OCI-LY3 (cell line): ENCODE measurements around the gene ARHGAP9.
A peak's percentile ranks its signal among the peaks of the same experiment; 100 is the strongest.
"Not testable (repeated sequence)": the region's sequence is repeated elsewhere in the genome, so short reads cannot be mapped to it uniquely, and the experiment has no call there.

Experiments used
- H2AFZ ChIP-seq: fragments of 200-600, 300-600 bp; shearing (Covaris generic); 2 replicates; pipeline ENCODE4 v1.6.0; 2014; ENCODE audit warnings: antibody characterized with exemption, low read depth, low read length
- H3K27ac ChIP-seq: fragments of 200-600, 300-600 bp; sonication (generic); 2 replicates; pipeline ENCODE4 v1.5.1; 2014; ENCODE audit warnings: mild to moderate bottlenecking, low read length, moderate library complexity, mixed read lengths
- H3K27me3 ChIP-seq: fragments of 200-600, 300-600 bp; sonication (generic); 2 replicates; pipeline ENCODE4 v1.6.1; 2014; ENCODE audit warnings: low read depth, low read length, mixed read lengths
- H3K36me3 ChIP-seq: fragments of 200-600, 300-600 bp; sonication (generic); replicated peaks from 2 replicates; pipeline ENCODE3; 2014; ENCODE audit warnings: low read depth, low read length, mixed read lengths
- H3K4me1 ChIP-seq: fragments of 300-600, 200-600 bp; sonication (generic); 2 replicates; pipeline ENCODE4 v1.6.1; 2014; ENCODE audit warnings: low read length, mixed read lengths
- H3K4me2 ChIP-seq: fragments of 200-600, 300-600 bp; sonication (generic); 2 replicates; pipeline ENCODE4 v1.6.1; 2014; ENCODE audit warnings: low read length, mixed read lengths
- H3K4me3 ChIP-seq: fragments of 300-600, 200-600 bp; sonication (generic); 2 replicates; pipeline ENCODE4 v1.5.1; 2014; ENCODE audit warnings: antibody characterized with exemption, mild to moderate bottlenecking, low read length, moderate library complexity
- H3K79me2 ChIP-seq: fragments of 300-600, 200-600 bp; shearing (Covaris generic); 2 replicates; pipeline ENCODE4 v1.6.1; 2014; ENCODE audit warnings: mild to moderate bottlenecking, low read length, mixed read lengths
- H3K9ac ChIP-seq: fragments of 300-600, 200-600 bp; shearing (Covaris generic); 2 replicates; pipeline ENCODE4 v1.6.0; 2014; ENCODE audit warnings: mild to moderate bottlenecking, low read length, moderate library complexity
- H3K9me3 ChIP-seq: fragments of 200-600, 300-600 bp; shearing (Covaris generic); 2 replicates; pipeline ENCODE4 v1.6.1; 2014; ENCODE audit warnings: low read length, mixed read lengths; ENCODE audit not compliant: insufficient read depth
- H4K20me1 ChIP-seq: fragments of 200-600, 300-600 bp; sonication (generic); 2 replicates; pipeline ENCODE4 v1.6.1; 2016; ENCODE audit warnings: low read length, mixed read lengths; ENCODE audit not compliant: insufficient read depth
- EZH2phosphoT487 ChIP-seq: fragments of 200-600 bp; shearing (Covaris generic); IDR thresholded peaks from 2 replicates; pipeline ENCODE4 v1.6.1; 2018; ENCODE audit warnings: antibody characterized with exemption, mixed run types, low read depth
- TF ChIP-seq, protein P1 (sequence below): fragments of 200-600, 300-600 bp; sonication (generic); IDR thresholded peaks from 2 replicates; pipeline ENCODE4 v1.5.1; 2014; ENCODE audit warnings: antibody characterized with exemption, low read length, low read depth

Gene ARHGAP9

GRCh38 chr12:57446292-57446960 is 33.2 kb downstream of the ARHGAP9 start:
- no peak overlapping the region for H3K4me3 ChIP-seq
- TF ChIP-seq, protein P1, sequence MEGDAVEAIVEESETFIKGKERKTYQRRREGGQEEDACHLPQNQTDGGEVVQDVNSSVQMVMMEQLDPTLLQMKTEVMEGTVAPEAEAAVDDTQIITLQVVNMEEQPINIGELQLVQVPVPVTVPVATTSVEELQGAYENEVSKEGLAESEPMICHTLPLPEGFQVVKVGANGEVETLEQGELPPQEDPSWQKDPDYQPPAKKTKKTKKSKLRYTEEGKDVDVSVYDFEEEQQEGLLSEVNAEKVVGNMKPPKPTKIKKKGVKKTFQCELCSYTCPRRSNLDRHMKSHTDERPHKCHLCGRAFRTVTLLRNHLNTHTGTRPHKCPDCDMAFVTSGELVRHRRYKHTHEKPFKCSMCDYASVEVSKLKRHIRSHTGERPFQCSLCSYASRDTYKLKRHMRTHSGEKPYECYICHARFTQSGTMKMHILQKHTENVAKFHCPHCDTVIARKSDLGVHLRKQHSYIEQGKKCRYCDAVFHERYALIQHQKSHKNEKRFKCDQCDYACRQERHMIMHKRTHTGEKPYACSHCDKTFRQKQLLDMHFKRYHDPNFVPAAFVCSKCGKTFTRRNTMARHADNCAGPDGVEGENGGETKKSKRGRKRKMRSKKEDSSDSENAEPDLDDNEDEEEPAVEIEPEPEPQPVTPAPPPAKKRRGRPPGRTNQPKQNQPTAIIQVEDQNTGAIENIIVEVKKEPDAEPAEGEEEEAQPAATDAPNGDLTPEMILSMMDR, result no peak
- no peak for TF ChIP-seq EZH2phosphoT487
- H3K27ac ChIP-seq, result no peak overlapping the region
- no peaks in the 10 kb centered on the region for H3K27me3 ChIP-seq
- no peak overlapping the region for H3K9ac ChIP-seq
- no peak overlapping the region for H3K4me2 ChIP-seq
- H4K20me1 ChIP-seq, result no peaks in the 10 kb centered on the region
- peaks cover 7% of the 10 kb centered on the region for H3K4me1 ChIP-seq
- H3K9me3 ChIP-seq, result no peaks in the 10 kb centered on the region
- no peaks in the 10 kb centered on the region for H3K36me3 ChIP-seq
- H3K79me2 ChIP-seq, result no peaks in the 10 kb centered on the region
- no peak overlapping the region for H2AFZ ChIP-seq

- Histone ChIP-seq H3K9ac (no peak overlapping the region), H2AFZ (0 out of 2 replicates have a peak overlapping the region, but pooled peaks have one; percentile 37), H3K79me2 (no peaks in the 10 kb centered on the region), H3K9me3 (no peaks in the 10 kb centered on the region), H4K20me1 (no peaks in the 10 kb centered on the region), H3K4me3 (no peak overlapping the region), H3K27me3 (no peaks in the 10 kb centered on the region), H3K4me2 (no peak overlapping the region), H3K27ac (no peak overlapping the region), H3K36me3 (no peaks in the 10 kb centered on the region), H3K4me1 (peaks cover 7% of the 10 kb centered on the region)
- TF ChIP-seq EZH2phosphoT487, result no peak
- TF ChIP-seq, protein P1, result no peak
These were observed 34.9 kb downstream of the ARHGAP9 start for GRCh38 chr12:57444744-57445143.

GRCh38 chr12:57444337-57444736 is 35.3 kb downstream of the ARHGAP9 start:
- not testable (repeated sequence) for H3K4me1 ChIP-seq, H3K9ac ChIP-seq, H3K27ac ChIP-seq, H3K4me3 ChIP-seq, H2AFZ ChIP-seq, H4K20me1 ChIP-seq, H3K79me2 ChIP-seq, H3K36me3 ChIP-seq, H3K9me3 ChIP-seq, H3K27me3 ChIP-seq, H3K4me2 ChIP-seq

GRCh38 chr12:57441846-57442427 is 37.7 kb downstream of the ARHGAP9 start:
- no peaks in the 10 kb centered on the region for H3K36me3 ChIP-seq
- no peak overlapping the region for H2AFZ ChIP-seq
- TF ChIP-seq, protein P1, result no peak
- TF ChIP-seq EZH2phosphoT487, result no peak

GRCh38 chr12:57441393-57441792 is 38.3 kb downstream of the ARHGAP9 start:
- H3K4me1 ChIP-seq, H3K9me3 ChIP-seq, H3K79me2 ChIP-seq, H3K4me2 ChIP-seq, H3K4me3 ChIP-seq, H2AFZ ChIP-seq, H3K27me3 ChIP-seq, H3K9ac ChIP-seq, H3K36me3 ChIP-seq, H3K27ac ChIP-seq, H4K20me1 ChIP-seq: not testable (repeated sequence)

More at GRCh38 chr12:57441846-57442427, 37.7 kb downstream of the ARHGAP9 start:
- H4K20me1 ChIP-seq, result no peaks in the 10 kb centered on the region
- no peak overlapping the region for H3K4me2 ChIP-seq
- H3K4me1 ChIP-seq, result peaks cover 7% of the 10 kb centered on the region
- no peak overlapping the region for H3K9ac ChIP-seq
- H3K27ac ChIP-seq, result no peak overlapping the region
- H3K4me3 ChIP-seq, result no peak overlapping the region
- H3K27me3 ChIP-seq, result no peaks in the 10 kb centered on the region
- H3K9me3 ChIP-seq, result no peaks in the 10 kb centered on the region
- H3K79me2 ChIP-seq, result no peaks in the 10 kb centered on the region
